LNCAP (cell line): ENCODE data around the gene MACROD2.

Source experiments
- CTCF ChIP-seq: fragments of 450-650 bp; IDR thresholded peaks from 2 replicates; pipeline ENCODE4 v1.5.1; 2017; ENCODE audit warnings: mild to moderate bottlenecking

Gene MACROD2

GRCh38 chr20:15949391-15949790, 1954.1 kb downstream of the MACROD2 start:
- TF ChIP-seq CTCF = no peak

- no peak for TF ChIP-seq CTCF
These were observed 1956.3 kb downstream of the MACROD2 start for GRCh38 chr20:15951658-15952057.

GRCh38 chr20:15958142-15958541, 1962.8 kb downstream of the MACROD2 start:
- no peak for TF ChIP-seq CTCF

GRCh38 chr20:15965165-15965564, 1969.8 kb downstream of the MACROD2 start:
- no peak for TF ChIP-seq CTCF

GRCh38 chr20:15967334-15967733, 1972.0 kb downstream of the MACROD2 start:
- no peak for TF ChIP-seq CTCF

GRCh38 chr20:15976047-15976736, 1980.9 kb downstream of the MACROD2 start:
- TF ChIP-seq CTCF = no peak

GRCh38 chr20:15977026-15977425, 1981.7 kb downstream of the MACROD2 start:
- TF ChIP-seq CTCF = no peak

- no peak for TF ChIP-seq CTCF
These were observed 1982.4 kb downstream of the MACROD2 start for GRCh38 chr20:15977758-15978157.
